Activated naive CD8-positive, alpha-beta T cell treated with anti-CD3 and anti-CD28 coated beads, Interleukin-2, amount 10 ng/mL, durations not matched to agents 7 days and 5 days (primary cell): Measurements from ENCODE around the gene STUB1. TPM values are rescaled to one million over a fixed set of nuclear protein-coding genes. Genes with fewer than 3 reads are reported as not detected.
"Not testable (repeated sequence)": the region's sequence is repeated elsewhere in the genome, so short reads cannot be mapped to it uniquely, and the experiment has no call there.

Experiments used
- ATAC-seq: fragments of 150-1000 bp; cut with Tn5 transposase; one replicate; pipeline ENCODE4 v1.10.0; 2021; ENCODE audit warnings: low read depth, moderate library complexity
- POLR2A ChIA-PET: fragments of 350-600 bp; sonication (Branson Sonifier 250); formaldehyde crosslinking; loops from one replicate; lab custom pipeline; 2021; ENCODE audit warnings: antibody characterized with exemption; lab: Charles Lee
- DNase-seq: peaks from one replicate; pipeline ENCODE4 v3.0.0; 2021
- H3K27ac Mint-ChIP-seq: one replicate; pipeline ENCODE4 v1.8.0; 2022; ENCODE audit warnings: mild to moderate bottlenecking, mixed read lengths
- H3K27me3 Mint-ChIP-seq: one replicate; pipeline ENCODE4 v1.8.0; 2022; ENCODE audit warnings: mild to moderate bottlenecking, moderate library complexity, mixed read lengths
- H3K36me3 Mint-ChIP-seq: one replicate; pipeline ENCODE4 v1.8.0; 2021; ENCODE audit warnings: mild to moderate bottlenecking, mixed read lengths
- H3K4me1 Mint-ChIP-seq: one replicate; pipeline ENCODE4 v1.8.0; 2021; ENCODE audit warnings: mixed read lengths
- H3K4me3 Mint-ChIP-seq: one replicate; pipeline ENCODE4 v1.8.0; 2022; ENCODE audit warnings: mild to moderate bottlenecking, moderate library complexity, mixed read lengths
- H3K9me3 Mint-ChIP-seq: one replicate; pipeline ENCODE4 v1.8.0; 2021; ENCODE audit warnings: mixed read lengths
- total RNA-seq, 2 experiments: library from RNA; stranded (reverse); gene quantifications; one replicate each; pipeline ENCODE4 v1.2.3, GENCODE V29; 2021

STUB1 gene
- total RNA-seq, 2 experiments from 2014 or later: 74.3 to 93.3 TPM

DNA sequence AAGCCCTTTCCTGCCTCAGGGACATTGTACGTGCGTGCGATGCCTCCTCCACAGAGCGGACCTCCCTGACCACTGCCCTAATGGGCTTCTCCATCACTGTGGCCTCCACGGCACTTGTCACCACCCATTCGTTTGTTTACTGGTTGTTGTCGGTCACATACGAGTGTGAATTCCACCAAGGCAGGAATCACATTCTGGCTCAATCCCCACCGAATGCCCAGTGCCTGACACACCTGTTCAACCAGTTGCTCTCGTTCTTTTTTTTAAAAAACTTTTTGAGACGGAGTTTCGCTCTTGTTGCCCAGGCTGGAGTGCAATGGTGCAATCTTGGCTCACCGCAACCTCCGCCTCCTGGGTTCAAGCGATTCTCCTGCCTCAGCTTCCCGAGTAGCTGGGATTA is 11.0 kb downstream of the STUB1 start:
- H3K36me3 Mint-ChIP-seq, DNase-seq, H3K9me3 Mint-ChIP-seq, ATAC-seq, POLR2A ChIA-PET: not testable (repeated sequence)
- peak overlapping the region; percentile 91 for H3K4me3 Mint-ChIP-seq
- H3K27me3 Mint-ChIP-seq: peaks cover 12% of the 10 kb centered on the region
- peaks cover 13% of the 10 kb centered on the region for H3K4me1 Mint-ChIP-seq
- peak overlapping the region; percentile 32 for H3K27ac Mint-ChIP-seq

DNA sequence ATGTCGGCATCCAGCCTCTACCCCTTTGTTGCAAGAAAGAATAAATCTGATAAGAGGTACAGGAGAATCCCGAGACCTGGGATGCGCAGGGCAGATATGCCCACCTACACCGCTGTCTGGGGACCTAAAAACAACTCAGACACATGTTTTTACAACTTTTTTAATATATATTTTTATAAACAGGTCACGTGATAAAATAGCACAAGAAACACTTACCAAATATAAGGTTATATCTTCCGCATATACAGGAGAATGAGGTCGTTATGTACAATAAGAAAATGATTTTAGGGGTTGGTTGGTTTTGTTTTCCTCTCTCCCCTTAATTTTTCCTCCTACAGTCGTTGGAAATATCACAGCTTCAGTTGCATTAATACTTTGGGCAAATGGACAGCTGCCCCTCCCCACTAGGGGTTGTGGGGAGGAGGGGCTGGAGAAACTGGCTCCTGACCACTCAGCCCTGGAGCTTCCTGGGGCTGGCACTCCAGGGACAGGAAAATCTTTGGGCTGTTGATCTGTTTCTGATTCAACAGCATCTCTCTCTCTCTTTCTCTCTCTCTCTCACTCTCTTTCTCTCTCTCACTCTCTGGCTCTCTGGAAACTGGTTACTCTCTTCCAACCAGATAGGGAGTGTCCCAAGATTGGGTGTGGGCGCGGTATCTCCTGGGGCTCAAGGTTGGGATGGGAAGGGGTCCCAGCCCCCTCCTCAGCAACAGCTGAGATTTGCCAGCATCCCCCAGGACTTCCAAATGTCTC is 12.3 kb downstream of the STUB1 start:
- H3K27ac Mint-ChIP-seq: no peak overlapping the region
- H3K4me3 Mint-ChIP-seq: no peak overlapping the region
- peaks cover 12% of the 10 kb centered on the region for H3K27me3 Mint-ChIP-seq
- H3K9me3 Mint-ChIP-seq: no peaks in the 10 kb centered on the region
- no peaks in the 10 kb centered on the region for H3K36me3 Mint-ChIP-seq
- POLR2A ChIA-PET: no interaction called here
- DNase-seq (no peak), ATAC-seq (no peak)
- peaks cover 13% of the 10 kb centered on the region for H3K4me1 Mint-ChIP-seq

DNA sequence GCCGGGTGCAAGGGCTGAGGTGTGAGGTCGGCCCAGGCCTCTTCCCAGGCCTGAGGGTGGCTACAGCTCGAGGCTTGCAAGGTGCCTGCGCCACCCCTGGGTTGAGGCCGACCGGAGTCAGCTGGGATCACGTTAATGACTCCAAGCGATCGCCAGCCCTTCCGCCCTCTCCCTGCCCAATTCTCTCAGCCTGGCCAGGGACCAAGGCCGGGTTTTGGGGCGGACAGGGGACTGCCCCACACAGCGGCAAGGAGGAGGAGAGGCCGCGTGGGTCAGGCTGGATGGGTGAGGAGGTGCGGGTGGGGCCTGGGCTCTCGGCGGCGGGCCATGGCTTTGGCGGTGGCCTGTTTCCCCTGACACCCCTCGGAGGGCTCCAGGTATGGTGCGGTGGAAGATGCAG is 13.2 kb downstream of the STUB1 start:
- H3K4me1 Mint-ChIP-seq: peaks cover 13% of the 10 kb centered on the region
- POLR2A ChIA-PET: no interaction called here

DNA sequence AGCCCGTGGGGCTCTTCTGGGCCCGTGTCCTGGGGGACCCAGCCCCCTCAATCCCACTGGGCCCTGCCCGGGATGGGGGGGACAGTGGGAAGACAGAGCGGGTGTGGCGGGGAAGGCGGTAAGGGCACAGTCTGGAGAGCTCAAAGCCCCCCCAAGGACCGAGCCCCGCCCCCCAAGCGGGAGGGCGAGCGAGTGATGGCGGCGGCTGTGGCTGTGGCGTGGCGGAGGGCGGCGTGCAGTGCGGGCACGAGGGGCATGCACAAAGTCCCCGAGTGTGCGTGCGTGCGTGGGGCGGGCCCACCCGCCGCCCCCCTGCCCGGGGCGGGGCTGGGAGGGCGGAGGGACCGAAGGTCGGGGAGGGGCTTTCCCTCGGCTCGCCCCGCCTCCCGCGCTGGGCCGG is 13.6 kb downstream of the STUB1 start:
- Mint-ChIP-seq H3K36me3 (no peaks in the 10 kb centered on the region), H3K27ac (no peak overlapping the region), H3K9me3 (no peaks in the 10 kb centered on the region), H3K4me1 (peaks cover 12% of the 10 kb centered on the region), H3K27me3 (peaks cover 12% of the 10 kb centered on the region), H3K4me3 (no peak overlapping the region)
- ATAC-seq (no peak), DNase-seq (no peak)
- POLR2A ChIA-PET: no interaction called here

More for the DNA sequence above, 13.2 kb downstream of the STUB1 start:
- Mint-ChIP-seq H3K4me3 (peak overlapping the region; percentile 42), H3K27me3 (peaks cover 12% of the 10 kb centered on the region), H3K27ac (no peak overlapping the region), H3K36me3 (no peaks in the 10 kb centered on the region), H3K9me3 (no peaks in the 10 kb centered on the region)
- ATAC-seq (no peak), DNase-seq (no peak)

DNA sequence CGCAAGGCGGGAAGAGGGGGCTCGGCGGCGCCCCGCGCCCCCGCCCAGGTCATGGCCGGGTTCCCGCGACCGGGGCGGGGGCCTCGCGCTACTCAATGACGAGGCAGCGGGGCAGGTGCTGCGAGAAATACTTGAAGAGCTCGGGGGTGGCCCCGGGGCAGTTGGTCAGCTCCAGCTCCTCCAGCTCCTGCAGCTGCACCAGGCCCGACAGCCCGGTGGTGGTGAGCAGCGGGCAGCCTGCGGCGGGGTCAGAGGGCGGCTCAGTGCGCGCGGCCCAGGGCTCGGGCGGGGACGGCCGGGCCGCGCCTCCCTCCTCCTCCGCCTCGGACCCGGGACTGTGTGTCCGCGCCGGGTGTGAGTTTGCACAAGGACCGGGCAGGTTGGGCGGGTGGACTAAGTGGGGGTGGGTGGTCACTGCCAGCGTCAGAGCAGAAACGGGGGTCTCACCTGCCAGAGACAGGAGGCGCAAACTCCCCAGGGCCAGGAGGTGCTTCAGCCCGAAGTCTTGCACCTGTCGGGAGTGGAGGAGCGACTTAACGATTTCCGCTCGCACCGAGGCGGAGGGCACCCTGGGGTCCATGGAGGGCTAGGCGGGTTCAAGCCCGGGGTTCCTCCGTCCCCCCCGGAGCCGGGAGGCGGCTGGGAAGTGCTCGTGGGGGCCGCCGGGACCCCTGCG is 14.1 kb downstream of the STUB1 start:
- no peak overlapping the region for H3K27ac Mint-ChIP-seq
- no peak for ATAC-seq
- POLR2A ChIA-PET: interaction anchor here (1.8 to 2.3 kb wide), 4 partner anchors 10 to 46 kb away, joined by 6 to 11 read pairs (median 11); partner anchors contain the start of genes ANTKMT, CIAO3, JMJD8 and METRN

DNA sequence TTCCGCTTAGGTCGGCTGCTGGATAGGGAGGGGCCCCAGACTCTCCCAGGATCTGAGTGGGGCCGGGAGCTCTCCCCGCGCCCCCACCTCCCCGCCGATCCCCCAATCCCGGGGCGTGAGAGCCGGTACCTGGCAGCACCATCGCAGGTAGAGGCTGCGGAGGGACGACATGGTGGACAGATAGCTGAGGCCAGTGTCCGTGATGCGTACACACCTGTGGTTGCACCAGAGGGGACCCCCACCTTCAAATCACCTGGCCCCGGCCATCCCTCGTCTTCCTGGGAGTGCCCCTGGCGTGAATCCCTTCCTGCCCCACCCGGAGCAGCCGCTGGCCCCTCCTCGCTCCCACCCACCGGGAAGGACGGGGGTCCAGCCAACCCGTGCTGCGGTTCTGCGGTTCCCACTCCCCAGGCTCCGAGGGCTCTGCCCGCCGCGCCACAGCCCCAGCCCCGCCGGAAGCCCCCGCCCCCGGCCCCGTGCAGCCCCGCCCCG is 14.7 kb downstream of the STUB1 start:
- Mint-ChIP-seq H3K36me3 (no peaks in the 10 kb centered on the region), H3K4me1 (peaks cover 8% of the 10 kb centered on the region), H3K4me3 (peak overlapping the region; percentile 48), H3K9me3 (no peaks in the 10 kb centered on the region), H3K27me3 (peaks cover 12% of the 10 kb centered on the region), H3K27ac (no peak overlapping the region)
- DNase-seq (no peak), ATAC-seq (no peak)
- POLR2A ChIA-PET: interaction anchor here (1.0 to 2.3 kb wide), 8 partner anchors 11 to 94 kb away, joined by 4 to 11 read pairs (median 8); partner anchors contain the start of genes ANTKMT, CCDC78, CHTF18 and CIAO3

More for the DNA sequence above, 14.1 kb downstream of the STUB1 start:
- peak overlapping the region; percentile 50 for H3K4me3 Mint-ChIP-seq
- peaks cover 12% of the 10 kb centered on the region for H3K27me3 Mint-ChIP-seq
- H3K4me1 Mint-ChIP-seq: peaks cover 10% of the 10 kb centered on the region
- DNase-seq: no peak
- H3K36me3 Mint-ChIP-seq: no peaks in the 10 kb centered on the region
- H3K9me3 Mint-ChIP-seq: no peaks in the 10 kb centered on the region

DNA sequence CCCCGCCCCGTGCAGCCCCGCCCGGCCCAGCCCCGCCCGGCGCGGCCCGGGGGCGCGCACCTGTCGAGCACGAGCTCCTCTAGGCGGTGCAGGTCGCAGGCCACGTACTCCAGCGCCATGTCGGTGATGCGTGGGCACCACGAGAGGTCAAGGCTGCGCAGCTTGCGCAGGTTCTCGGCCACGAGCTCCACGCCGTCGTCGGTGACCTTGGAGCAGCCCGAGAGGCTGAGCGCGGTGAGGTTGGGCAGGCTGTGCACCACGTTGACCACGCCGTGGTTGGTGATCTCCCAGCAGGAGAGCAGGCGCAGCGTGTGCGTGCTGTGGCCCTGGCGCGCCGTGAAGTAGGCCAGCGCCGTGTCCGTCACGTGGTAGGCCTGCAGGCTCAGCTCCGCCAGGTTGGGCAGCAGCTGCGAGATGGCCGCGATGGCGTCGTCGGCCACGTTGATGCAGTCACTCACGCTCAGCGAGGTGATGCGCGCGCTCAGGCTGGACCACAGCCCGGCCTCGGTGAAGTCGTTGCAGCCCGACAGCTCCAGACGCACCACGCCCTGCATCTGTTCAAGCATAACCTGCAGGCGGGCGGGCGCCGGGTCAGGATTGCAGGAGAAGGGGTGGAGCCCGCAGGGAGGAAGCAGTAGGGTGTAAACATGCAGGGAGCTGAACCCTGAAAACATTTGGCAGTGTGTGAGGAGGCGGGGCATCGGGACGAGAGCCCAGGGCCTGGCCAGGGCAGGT is 15.3 kb downstream of the STUB1 start:
- Mint-ChIP-seq H3K4me3 (peak overlapping the region; percentile 77), H3K27me3 (peaks cover 15% of the 10 kb centered on the region), H3K27ac (peak overlapping the region; percentile 74), H3K9me3 (no peaks in the 10 kb centered on the region), H3K4me1 (peaks cover 6% of the 10 kb centered on the region), H3K36me3 (no peaks in the 10 kb centered on the region)
- DNase-seq: peak; percentile 82
- POLR2A ChIA-PET: interaction anchor here (0.7 to 2.3 kb wide), 9 partner anchors 11 to 93 kb away, joined by 3 to 11 read pairs (median 6); partner anchors contain the start of genes ANTKMT, CCDC78, CHTF18 and CIAO3
- peak; percentile 70 for ATAC-seq

DNA sequence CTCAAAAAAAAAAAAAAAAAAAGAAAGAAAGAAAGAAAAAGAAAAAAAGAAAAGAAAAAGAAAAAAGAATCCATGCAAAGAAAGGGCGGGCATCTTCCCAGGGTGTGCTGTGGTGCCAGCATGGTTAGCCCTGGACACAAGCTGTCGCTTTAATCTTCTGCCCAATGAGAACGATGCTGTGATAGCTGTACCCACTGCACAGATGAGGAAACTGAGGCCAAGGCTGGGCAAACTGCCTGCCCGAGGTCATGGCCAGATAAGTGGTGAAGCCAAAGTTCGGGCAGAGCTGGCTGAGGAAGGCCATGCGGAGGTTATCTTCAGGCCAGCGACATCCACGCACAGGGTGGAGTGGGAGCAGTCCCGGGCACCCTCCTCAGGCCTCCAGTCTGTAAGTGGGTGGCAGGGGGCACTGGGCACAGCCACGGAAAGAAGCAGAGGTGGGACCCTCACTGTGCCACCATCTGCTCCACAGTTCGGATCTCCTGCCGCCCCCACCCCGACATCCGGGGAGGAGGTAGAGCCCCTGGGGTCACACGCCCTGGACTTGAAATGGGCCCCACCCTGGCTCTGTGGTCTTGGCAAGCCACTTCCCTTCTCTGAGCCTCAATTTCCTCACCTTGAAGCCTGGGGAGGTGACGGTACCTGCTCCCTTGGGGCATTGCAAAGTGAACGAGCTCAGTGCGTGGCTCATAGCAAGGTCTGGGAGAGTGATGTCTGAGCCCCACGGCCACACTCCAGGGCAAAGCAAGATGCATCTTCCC is 18.9 kb downstream of the STUB1 start:
- H3K36me3 Mint-ChIP-seq: no peaks in the 10 kb centered on the region
- H3K27me3 Mint-ChIP-seq: peaks cover 17% of the 10 kb centered on the region
- H3K27ac Mint-ChIP-seq: no peak overlapping the region
- ATAC-seq (no peak), DNase-seq (no peak)
- H3K9me3 Mint-ChIP-seq: no peaks in the 10 kb centered on the region
- POLR2A ChIA-PET: interaction anchor here (0.7 to 1.1 kb wide), 2 partner anchors 9 to 19 kb away, joined by 3 to 6 read pairs; partner anchors contain the start of gene WDR24
- peak overlapping the region; percentile 6 for H3K4me3 Mint-ChIP-seq
- H3K4me1 Mint-ChIP-seq: peaks cover 6% of the 10 kb centered on the region

DNA sequence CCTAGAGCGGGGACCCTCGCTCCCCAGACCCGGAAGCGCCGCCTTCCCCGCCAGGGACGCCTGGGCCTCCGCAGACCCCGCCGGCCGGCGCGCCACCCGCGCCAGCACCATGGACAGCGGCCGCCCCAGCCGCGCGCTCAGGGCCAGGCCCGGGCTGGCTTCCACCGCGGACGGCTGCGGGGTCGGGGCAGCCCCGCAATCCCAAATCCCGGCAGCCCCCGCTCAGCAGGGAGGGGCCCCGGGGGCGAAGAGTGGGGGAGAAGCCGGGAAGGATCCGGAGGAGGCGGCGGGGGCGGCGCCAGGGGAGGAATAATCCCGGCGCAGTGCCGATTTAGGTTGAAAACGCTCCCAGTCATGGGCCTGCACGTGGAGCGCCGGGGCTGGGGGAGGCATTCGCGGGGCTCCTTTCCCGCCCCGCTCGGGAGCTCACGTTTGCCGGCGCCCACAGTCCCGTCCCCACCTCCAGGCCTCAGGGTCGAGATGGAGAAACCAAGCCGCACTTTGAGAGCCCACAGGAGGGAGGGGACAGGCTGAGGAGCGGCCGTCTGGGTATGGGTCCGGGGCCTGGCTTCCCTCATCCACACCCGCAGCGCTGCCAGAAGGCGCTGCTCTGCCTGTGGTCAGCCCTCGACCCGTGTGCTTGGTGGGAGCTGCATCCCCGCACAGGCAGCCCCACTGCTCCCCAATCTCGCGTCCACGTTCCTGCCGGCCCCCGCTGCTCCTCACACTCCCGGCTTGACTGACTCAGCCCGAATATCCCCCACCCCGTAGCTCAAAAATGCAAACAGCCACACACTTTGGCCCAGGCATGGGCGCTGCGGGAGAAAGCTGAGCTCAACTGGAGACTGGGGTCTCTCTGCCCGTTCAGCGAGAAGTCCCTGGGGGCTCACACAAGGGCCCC is 20.7 kb downstream of the STUB1 start:
- POLR2A ChIA-PET: no interaction called here
- H3K4me3 Mint-ChIP-seq: no peak overlapping the region
- no peaks in the 10 kb centered on the region for H3K36me3 Mint-ChIP-seq
- H3K9me3 Mint-ChIP-seq: no peaks in the 10 kb centered on the region
- H3K27ac Mint-ChIP-seq: no peak overlapping the region
- ATAC-seq (peak; percentile 54), DNase-seq (peak; percentile 83)
- peaks cover 17% of the 10 kb centered on the region for H3K27me3 Mint-ChIP-seq
- H3K4me1 Mint-ChIP-seq: peaks cover 3% of the 10 kb centered on the region

DNA sequence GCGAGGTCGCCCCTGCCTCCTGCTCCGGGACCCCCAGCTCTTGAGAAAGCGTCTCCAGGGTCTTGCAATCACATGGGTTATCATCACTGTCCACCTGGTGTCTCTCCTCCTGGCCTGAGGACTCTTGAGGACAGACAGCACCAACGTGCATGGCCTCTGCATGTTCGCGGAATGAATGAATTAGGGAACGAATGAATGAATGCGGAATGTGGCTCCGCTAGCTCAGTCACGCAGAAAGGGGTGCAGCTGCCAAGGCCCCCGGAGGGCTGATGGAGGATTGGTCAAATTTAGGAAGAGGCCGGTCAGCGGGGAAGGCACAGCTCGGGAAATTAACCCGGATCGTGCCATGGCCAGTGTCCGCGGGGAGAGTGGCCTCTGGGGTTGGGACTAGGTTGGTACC is 22.1 kb downstream of the STUB1 start:
- Mint-ChIP-seq H3K27ac (no peak overlapping the region), H3K4me3 (no peak overlapping the region), H3K4me1 (peaks cover 3% of the 10 kb centered on the region), H3K36me3 (no peaks in the 10 kb centered on the region), H3K27me3 (peaks cover 29% of the 10 kb centered on the region), H3K9me3 (no peaks in the 10 kb centered on the region)
- POLR2A ChIA-PET: no interaction called here
- DNase-seq (no peak), ATAC-seq (no peak)

DNA sequence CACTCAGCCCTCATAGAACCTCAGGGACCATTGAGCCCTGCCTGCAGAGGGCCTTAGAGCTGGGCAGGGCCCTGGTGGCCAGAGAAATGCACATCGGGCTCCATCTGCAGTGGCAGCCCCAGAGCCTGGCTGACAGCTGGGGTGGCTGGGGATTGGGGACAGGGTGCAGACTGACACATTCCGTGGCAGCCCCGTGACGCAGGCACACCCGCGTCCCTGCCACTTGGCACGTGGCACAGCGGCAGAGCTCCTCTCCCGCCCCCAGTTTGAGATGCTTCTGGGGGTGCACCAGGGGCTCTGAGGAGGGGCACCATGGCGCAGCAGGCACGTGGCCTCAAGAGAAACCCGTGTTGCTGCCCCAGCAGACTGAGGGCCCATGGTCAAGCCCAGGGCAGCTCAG is 23.2 kb downstream of the STUB1 start:
- no peak for ATAC-seq
- POLR2A ChIA-PET: no interaction called here
- H3K9me3 Mint-ChIP-seq: no peaks in the 10 kb centered on the region
- H3K4me1 Mint-ChIP-seq: peaks cover 3% of the 10 kb centered on the region
- H3K36me3 Mint-ChIP-seq: no peaks in the 10 kb centered on the region
- no peak for DNase-seq
- no peak overlapping the region for H3K27ac Mint-ChIP-seq
- H3K27me3 Mint-ChIP-seq: peaks cover 37% of the 10 kb centered on the region
- no peak overlapping the region for H3K4me3 Mint-ChIP-seq

DNA sequence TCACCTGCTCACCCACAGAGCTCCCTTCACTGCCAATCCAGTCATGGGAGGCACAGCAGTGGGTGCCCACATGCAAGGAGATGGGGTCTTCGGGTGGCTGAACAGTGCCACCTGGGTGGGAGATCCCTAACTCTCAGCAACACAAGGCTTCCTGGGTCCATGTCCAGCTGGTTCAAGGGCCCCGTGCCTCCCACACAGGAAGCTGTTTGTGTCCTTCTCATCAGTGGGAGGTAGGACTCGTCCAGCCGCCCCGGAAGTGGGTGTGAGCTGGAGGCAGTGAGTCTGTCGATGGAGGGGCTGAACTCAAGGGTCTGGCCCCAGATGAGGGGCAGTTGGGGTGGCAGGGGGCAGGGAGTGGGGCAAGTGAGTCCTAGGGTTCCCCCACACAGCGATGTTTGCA is 23.8 kb downstream of the STUB1 start:
- Mint-ChIP-seq H3K27me3 (peaks cover 42% of the 10 kb centered on the region), H3K36me3 (no peaks in the 10 kb centered on the region), H3K9me3 (no peaks in the 10 kb centered on the region)

More for the DNA sequence above, 23.8 kb downstream of the STUB1 start:
- Mint-ChIP-seq H3K27ac (no peak overlapping the region), H3K4me1 (peaks cover 3% of the 10 kb centered on the region), H3K4me3 (no peak overlapping the region)
- DNase-seq: no peak
- ATAC-seq: no peak
- POLR2A ChIA-PET: interaction anchor here (0.8 kb wide), 1 partner anchor 17 kb away, joined by 3 read pairs; the partner anchor contains the start of gene ANTKMT
